CD4-positive, alpha-beta T cell treated with Interleukin-15 for 1 hour (primary cell): ENCODE measurements around the gene SH3PXD2B.

ENCODE experiments used
- DNase-seq: peaks from one replicate; pipeline ENCODE4 v3.0.0-alpha.2; 2020

SH3PXD2B gene

DNA sequence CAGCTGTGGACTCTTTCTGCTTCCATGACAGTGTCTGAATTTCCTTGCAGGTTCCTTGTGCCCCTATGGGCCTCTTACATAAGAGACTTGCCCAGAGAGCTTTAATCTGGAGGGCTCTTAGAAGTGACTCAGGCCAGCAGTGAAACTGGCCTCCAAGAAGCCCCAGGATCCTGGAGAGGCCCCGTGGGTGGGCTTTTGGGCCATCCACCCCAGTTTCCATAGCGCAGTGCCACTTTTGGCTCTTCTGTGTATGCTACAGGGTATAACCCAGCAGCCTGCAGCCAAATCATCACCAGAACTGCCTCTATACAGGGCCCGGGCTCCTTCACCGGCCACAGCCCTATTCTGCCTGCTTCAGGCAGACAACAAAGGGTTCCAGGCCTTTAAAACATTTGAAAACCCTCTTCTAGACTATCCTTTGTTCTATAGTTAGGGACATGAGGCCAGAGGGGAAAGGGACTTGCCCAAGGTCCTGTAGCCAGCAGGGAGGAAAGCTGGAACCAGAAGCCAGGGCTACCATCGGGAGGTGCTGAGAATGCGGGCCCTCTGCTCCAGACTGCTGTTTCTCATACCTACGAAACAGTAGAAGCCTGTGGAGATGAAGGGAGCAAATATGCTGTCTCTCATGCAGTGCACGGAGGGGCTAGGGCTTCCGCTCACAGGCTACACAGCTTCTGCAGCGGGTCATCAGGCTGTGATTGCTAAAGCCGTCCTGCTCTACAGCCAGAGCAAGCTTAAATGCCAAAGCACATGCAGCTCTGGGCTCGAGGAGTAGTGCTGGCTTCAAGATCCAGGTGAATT is 18.0 kb downstream of the SH3PXD2B start:
- no peak for DNase-seq

DNA sequence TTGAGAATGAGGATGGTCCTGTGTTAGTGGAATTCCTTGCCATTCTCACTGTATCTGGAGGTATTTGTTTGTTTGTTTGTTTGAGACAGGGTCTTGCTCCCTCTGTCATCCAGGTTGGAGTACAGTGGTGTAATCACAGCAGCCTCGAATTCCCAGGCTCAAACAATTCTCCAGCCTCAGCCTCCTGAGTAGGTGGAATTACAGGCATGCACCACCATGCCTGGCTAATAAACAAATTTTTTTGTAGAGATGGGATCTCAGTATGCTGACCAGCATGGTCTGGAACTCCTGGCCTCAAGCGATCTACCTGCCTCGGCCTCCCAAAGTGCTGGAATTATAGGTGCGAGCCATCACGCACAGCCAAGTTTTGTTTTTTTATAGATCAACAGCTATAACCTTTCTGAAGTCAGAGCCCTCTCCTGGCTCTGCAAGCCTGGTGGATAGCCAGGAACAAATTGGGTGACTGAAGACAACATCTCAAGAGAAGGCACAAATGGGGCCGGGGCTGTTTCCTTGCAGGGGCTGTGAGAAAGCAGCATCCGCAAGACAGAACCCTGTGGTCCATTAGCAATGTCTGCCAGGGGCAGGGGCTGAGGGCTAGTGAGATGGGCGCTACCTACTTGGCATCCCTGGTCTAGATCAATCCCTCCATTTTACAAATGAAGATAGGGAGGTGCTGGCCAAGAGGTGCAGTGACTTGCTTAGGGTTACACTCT is 18.8 kb downstream of the SH3PXD2B start:
- no peak for DNase-seq

DNA sequence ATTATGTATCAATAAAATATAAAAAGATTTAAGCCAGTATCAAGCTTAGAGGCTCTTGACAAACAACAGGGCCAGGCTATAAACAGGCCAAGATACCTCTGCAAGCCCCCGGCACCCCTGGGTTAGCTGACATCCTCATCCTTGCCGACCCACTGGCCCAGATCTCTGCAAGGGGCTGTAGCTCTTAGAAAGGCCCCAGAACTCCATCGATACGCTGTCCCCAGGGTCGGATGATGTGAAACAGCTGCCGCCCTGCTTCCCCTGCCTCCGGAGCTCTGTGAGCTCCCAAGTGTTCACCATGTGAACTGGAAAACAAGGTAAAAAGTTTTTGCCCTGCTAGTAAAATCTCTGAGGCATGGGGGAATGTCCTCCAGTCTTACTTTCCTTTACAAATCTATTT is 20.1 kb downstream of the SH3PXD2B start:
- no peak for DNase-seq

DNA sequence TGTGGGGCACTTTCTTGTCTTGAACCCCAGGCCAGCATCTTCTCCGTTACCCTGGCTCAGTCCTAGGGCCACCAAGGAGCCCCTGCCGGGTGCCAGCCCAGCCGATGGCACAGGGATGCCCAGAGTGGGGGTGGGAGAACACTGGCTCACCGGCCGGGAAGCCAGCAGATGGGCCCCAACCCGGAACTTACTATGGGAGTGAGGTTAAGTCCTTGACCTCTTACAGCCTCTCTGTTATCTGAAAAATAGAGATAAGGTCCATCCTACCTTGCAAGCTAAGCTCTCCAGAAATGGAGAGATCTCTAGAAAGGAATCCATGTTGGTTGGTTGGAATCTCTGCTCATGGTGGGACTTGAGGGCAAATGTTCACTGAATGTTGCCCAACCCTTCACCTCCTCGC is 20.8 kb downstream of the SH3PXD2B start:
- DNase-seq: no peak

DNA sequence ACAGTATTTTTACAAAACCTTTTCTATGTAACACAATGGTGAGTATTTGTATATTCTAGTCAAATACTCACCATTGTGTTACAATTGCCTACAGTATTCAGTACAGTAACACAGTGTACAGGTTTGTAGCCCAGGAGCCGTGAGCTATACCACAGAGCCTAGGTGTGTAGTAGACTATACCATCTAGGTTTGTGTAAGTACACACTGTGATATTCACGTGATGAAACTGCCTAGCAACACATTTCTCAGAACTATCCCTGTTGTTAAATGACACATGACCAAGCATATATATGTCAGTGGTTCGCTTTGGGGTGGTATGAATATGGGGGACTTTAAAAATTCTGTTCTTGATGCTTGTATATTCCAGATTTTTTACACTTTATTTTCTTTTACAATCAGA is 21.3 kb downstream of the SH3PXD2B start:
- no peak for DNase-seq

DNA sequence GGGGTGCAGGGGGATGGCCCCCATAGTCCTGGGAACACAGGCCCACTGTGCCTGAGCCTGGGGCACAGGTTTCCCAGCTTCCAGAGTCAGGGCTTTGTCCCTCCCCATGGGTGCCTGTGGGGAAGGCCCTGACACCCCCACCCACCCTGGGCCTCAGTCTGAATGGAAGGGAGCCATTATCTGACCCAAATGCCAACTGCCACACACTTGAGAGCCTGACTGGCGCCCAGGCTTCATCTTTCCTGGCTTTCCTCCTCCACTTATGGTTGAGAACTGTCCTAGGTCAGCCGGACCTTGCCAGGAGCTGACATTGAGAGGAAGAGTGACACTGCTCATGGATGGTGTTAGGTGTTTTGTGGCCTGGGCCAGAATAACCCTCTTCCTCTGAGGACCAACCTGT is 24.0 kb downstream of the SH3PXD2B start:
- no peak for DNase-seq

DNA sequence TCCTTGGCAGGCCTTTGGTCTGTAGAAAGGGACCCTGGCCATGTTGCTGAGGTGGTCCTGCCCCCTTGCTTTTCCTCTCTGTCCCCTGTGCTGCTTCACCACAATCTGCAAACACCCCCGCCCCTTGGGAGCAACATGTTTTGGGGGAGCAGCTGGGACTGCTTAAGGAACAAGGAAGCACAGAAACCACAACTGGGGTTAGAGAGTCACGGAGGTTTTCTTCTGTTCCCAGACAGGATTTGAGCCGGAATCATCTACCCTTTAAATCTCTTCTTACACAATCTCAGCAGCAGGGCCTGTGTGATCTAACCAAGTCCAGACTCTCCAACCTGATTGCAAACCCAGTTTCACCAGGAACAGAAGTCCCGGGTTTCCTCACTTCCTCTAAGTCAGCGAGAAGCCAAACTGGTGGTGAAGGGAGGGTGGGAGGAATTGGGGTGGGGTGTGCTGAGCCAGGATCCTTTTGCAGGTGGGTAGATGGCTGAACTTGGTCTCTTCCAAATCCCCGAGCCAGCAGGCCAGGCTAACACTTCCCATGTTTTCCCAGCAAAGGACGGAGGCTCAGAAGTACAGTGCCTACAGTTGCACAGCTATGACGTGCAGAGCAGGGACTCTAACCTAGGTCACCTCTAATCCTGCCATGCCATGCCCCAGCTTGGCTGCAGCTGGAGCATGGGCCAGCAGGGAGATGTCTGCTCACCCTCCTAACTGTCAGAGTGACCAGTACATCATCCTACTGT is 25.0 kb downstream of the SH3PXD2B start:
- no peak for DNase-seq

DNA sequence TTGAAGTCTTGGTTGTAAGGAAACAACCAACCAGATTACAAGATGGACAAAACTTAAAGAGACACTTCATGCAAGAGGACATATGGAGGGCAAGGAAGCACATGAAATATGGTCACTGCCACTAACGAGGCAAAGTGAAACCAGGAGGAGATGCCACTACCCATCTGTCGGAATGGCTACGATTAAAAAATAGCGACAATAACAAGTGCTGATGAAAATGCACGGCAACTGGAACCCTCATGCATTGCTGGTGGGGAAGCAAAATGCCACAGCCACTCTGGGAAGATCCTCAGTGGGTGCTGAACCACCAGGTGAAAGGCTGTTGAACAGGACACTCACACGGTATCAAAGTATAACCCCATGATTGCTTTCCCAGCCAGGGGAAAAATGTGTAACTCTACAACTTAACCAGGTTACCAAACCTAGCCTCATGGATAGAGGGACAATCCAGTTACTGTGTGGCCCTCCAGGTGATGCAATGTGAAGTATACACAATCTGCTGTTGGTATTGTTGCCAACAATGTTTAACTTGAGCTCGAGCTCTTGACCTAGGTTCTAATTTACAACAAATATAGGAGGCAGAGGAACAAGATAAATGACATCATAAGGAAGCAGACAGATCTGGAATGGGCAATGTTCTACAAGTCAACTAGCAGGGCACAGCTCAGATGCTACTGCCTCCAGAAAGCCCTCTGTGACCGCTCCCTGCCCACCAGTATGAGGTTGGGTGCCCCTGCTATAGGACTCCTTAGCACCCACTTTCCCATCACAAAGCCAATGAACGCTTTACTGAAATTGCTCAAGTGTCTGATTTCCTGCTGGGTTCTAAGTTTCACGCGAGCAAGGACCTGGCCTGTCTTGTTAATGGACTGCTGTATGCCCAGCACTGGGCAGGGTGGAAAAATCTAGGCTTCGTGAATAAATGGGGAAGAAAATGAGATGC is 25.8 kb downstream of the SH3PXD2B start:
- no peak for DNase-seq

DNA sequence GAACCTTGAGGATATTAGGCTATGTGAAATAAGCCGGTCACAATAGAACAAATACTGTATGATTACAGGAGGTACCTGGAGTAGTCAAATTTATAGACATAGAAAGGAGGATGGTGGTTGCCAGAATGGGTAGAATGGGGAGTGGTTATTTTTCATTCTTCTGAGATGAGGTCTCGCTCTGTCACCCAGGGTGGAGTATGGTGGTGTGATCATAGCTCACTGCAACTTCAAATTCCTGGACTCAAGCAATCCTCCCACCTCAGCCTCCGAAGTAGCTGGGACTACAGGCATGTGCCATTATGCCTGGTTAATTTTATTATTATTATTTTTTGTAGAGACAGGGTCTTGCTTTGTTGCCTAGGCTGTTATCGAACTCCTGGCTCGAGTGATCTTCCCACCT is 27.1 kb downstream of the SH3PXD2B start:
- no peak for DNase-seq

DNA sequence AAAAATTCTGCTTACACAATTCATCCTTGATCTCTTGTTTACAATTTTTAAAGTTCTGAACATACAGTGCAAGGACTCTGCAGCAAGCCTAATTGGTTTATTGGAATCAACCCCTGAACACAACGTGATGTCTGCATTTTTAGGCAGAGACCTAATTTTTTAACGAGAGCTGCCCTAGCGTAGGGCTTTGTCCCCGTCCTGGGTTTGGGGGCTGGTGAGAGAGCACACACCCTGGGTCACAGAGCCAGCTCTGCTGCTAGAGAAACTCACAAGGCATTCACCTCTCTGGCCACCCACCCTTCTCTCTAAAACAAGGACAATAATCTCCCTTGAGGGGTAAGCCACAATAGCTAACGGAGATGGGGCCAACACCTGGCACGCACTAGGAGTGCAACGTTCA is 28.2 kb downstream of the SH3PXD2B start:
- DNase-seq: no peak

DNA sequence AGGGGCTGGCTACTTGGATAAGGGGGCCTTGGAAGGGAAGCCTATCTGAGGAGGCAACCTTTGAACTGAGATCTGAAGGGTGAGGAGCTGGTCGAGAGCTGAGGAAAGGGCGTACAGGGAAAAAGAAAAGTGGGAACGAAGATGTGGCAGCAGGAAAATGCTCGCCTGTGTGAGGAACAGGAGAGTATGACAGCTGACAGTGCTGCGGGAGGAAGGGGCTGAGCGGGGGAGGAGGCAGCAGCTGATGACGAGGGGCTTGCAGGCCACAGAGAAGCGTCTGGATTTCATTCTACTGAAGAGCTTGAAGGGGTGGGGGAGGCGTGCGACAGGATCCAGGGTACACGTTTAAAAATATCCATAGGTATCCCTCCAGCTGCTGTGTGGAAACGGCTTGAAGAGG is 28.9 kb downstream of the SH3PXD2B start:
- DNase-seq: no peak

DNA sequence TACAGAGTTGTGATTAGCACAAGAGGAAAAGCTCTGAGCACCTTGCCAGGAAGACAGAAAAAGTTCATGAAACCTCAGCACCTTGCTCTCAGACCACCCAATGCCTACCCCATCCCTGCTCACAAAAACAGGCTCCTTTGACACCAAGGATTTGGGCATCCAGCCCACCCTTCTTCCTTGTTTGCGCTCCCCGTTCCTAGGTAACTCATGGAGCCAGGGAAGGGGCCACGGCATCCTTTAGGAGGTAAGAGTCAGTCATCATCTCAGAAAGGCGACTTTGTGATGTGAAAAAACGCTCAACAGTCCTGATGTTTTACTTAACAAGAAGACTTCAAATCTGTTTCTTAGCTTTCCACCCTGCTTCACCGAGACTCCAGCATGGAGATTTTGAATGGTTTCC is 29.5 kb downstream of the SH3PXD2B start:
- no peak for DNase-seq

DNA sequence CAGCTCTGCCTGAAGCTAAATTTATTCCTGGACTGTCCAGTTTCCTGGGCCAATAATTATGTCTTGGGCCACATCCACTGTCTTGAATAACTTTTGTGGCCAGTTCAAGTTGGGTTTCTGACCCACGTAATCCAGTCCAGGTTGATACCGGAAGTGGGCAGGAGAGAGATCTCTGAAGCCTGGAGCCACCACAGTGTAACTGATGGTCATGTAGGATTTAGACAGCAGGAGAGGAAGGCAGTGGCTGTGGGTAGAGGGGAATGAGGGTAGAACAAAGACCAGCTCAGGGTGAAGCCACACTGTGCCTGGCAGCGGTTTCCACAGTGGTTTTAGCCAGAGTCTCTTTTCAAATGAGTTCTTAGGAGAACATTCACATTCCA is 30.2 kb downstream of the SH3PXD2B start:
- DNase-seq: no peak

DNA sequence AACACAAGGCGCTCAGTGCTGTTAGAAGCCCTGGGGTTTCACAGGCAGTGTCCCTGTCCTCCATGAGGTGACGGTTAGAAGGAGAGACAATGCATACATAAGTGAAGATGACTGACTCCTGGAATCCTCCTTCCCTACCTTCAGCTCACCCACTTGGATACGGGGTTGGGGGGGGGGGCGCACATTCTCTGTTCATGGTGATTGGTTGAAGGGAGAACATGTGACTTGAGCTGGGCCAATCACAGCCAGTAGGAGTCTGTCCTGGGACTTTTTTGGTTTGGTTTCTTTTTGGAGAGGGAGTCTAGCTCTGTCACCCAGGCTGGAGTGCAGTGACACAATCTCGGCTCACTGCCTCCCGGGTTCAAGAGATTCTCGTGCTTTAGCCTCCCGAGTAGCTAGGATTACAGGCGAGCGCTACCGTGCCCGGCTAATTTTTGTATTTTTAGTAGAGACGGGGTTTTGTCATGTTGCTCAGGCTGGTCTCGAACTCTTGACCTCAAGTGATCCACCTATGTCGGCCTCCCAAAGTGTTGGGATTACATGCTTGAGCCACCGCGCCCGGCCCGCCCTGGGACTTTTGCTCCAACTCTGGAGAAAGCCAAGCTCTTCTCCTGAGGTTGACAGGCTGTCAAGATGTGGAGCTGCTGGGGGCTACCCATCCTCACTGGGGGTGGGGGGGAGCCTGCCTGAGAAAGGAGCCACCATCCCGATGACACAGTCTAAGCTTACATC is 30.8 kb downstream of the SH3PXD2B start:
- no peak for DNase-seq

DNA sequence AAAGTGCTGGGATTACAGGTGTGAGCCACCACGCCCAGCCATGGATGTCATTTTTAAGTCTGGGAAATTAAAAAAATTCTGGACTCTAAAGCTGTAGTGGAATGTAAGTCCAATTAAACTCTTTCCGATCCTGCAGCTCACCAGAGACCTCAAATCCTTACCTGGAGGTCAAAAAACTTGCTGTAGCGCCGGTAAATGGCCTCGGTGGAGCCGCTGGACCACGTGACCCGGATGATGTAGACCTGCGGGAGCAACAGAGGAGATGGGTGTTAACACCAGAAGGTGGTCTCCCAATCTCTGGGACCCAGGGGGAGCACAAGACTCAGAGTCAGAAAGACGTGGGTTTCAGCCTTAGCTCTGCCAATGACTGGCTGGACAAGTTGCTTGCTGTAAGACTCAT is 32.1 kb downstream of the SH3PXD2B start:
- DNase-seq: no peak

DNA sequence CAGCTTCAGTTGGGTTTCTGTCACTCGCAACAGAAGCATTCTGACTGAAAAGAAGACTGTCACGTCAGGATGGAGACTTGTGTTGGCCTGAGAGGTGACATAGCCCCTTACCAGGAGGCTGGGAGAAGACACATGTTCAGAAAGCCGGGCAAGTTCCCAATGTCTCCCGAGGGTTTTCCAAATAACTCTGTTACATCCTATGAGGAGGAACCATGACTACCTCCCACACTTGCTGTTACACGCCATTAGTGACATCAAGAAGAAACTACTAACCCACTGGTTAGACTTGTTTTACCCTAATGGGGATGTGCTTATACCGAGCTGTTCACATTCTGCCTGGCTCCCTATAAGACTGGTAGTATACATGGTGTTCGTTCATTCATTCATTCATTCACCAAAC is 33.3 kb downstream of the SH3PXD2B start:
- no peak for DNase-seq

DNA sequence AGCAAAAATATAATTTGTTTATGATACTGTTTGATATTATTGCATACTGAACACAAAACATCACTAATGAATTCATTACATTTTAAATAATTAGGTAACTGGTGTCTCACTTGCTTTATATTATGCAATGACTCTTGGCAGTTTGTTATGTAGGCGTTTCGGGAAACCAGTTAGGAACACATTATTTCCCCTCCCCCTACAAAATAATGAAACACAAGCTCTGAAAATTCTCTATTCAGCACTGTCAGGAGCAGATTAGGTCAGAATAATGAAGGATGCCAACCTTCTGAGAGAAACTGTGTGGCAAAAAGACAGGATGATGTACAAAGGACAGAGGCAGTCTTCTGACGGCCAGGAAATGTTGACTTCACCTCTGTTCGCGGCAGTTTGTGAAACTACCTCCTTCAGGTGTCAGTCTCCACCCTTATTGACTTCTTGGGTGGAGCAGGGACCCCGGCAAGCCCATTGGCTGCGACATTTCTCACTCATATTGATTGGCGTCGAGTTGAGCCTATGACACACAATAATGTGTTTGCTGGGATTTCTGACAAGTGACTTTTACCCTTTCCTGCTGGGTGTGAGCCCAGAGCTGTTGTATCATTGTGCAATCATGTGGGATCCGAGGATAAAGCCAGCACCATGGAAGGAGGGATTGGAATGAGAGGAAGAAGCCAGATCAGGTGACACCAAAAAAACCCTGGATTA is 33.9 kb downstream of the SH3PXD2B start:
- DNase-seq: no peak

DNA sequence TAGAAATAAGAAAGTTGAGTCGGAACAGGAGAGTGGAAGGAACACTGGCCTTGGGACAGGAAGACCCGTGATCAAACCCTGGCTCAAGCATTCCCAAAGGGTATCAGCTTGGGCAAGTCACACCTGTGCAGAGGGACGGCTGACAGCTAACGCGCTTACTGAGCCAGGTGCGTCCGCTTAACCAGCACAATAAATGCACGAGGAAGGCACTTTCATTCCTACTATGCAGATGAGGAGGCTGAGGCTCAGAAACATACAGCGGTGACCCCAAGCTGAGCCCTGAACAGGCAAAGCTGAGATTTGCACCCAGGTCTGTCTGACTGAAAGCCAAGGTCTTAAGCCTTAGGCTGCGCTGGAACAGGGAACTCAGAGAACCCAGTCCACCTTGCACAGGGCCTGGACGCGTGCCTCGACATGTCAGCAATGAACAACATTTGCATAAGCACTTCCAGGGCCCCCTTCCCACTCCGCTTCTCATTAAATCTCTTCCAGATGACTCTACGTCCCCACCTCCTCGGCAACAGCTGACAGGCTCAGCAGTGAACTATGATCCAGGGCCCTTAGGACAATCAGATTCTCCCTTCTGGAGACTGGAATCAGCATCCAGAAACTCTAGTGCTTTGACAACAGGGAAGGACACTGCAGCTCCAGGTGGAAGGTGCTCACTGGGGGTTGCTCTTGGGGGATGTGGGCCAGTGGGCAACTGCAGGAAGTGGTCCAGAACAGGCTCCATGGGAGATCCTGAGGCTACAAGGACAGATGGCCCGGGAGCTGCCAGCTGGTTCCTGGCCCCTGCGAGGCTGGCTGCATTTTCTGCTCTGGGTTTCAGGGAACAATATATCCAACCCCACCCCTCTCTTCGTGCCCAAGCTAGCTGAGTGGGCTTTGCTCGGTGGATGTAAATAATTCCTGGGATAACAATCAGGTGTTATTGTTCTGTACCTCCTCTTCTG is 35.2 kb downstream of the SH3PXD2B start:
- no peak for DNase-seq

DNA sequence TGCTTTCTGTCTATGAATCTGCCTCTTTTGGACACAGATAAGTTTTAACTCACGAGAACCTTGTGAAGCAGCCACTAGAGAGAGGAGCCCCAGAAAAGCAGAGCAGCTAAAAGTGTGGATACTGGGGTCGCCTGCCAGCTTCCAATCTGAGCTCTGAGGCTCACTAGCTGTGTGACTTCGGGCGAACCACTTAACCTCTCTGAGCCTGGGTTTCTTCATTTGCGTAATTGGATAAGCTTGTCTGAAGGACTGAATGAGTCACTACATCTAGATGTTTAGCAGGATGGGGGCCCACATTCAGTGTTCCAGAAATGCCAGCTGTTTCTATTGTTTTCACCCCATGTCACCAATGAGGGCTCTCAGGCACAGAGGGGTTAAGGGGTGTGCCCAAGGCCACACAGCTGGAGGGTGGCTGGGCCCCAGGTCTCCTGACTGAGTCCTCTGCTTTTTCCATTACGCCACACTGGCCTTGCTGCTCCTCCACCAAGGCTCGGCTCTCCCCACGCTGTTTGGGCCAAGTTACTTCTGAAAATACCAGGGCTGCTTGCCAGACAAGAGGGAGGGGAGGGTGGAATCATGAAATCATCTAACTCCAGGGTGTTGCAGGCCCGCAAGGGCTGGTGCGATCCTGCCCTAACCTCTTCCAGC is 36.2 kb downstream of the SH3PXD2B start:
- peak; percentile 23 for DNase-seq
